Measurements from ENCODE around the gene UBASH3B.

Gene UBASH3B

GRCh38 chr11:122656631-122657101 lies 1.1 kb downstream of the UBASH3B start:
- peak overlapping the region; percentile 78 for H3K4me2 ChIP-seq (ENCODE audit: low read depth, low read length, poor library complexity, severe bottlenecking)
- H3K36me3 ChIP-seq (ENCODE audit: insufficient read depth, low read length), result no peaks in the 10 kb centered on the region
- peaks cover 77% of the 10 kb centered on the region for H3K79me2 ChIP-seq (ENCODE audit: insufficient read depth, low read length)
- H3K9ac ChIP-seq (ENCODE audit: low read depth, low read length, poor library complexity, severe bottlenecking), result peak overlapping the region; percentile 96
- H3F3A ChIP-seq (ENCODE audit: low read depth), result no peaks in the 10 kb centered on the region
- no peaks in the 10 kb centered on the region for H3K9me2 ChIP-seq (replicated peaks; ENCODE audit: low read depth, low read length)
- H3K4me3 ChIP-seq (ENCODE audit: low read length, poor library complexity, severe bottlenecking), result peak overlapping the region; percentile 89
- H2AFZ ChIP-seq (ENCODE audit: low read length), result peak overlapping the region; percentile 16; the same call in 1 of the 2 replicates
- H3K27me3 ChIP-seq (ENCODE audit: insufficient read depth, low read length, poor library complexity, severe bottlenecking), result peaks cover 10% of the 10 kb centered on the region
- H3K9me3 ChIP-seq (ENCODE audit: insufficient read depth, low read depth, low read length), result no peaks in the 10 kb centered on the region
- peak; percentile 31 for TF ChIP-seq CTCF (conservative IDR thresholded peaks at IDR 0.05; ENCODE audit: low read length)
- TF ChIP-seq EZH2phosphoT487 (IDR thresholded peaks at IDR 0.05; ENCODE audit: borderline replicate concordance), result no peak
- H3K4me1 ChIP-seq (ENCODE audit: insufficient read depth, low read length, poor library complexity, severe bottlenecking), result peaks cover 62% of the 10 kb centered on the region
- peaks cover 44% of the 10 kb centered on the region for H4K20me1 ChIP-seq (ENCODE audit: insufficient read depth, low read length, poor library complexity, severe bottlenecking)

GRCh38 chr11:122659676-122660554 lies 4.4 kb downstream of the UBASH3B start:
- H3K9me2 ChIP-seq (replicated peaks; ENCODE audit: low read depth, low read length), result no peaks in the 10 kb centered on the region
- H3K79me2 ChIP-seq (ENCODE audit: insufficient read depth, low read length), result peaks cover 100% of the 10 kb centered on the region
- peak overlapping the region; percentile 96 for H3K9ac ChIP-seq (ENCODE audit: low read depth, low read length, poor library complexity, severe bottlenecking)
- no peak for TF ChIP-seq CTCF (conservative IDR thresholded peaks at IDR 0.05; ENCODE audit: low read length)
- TF ChIP-seq EZH2phosphoT487 (IDR thresholded peaks at IDR 0.05; ENCODE audit: borderline replicate concordance), result no peak
- H4K20me1 ChIP-seq (ENCODE audit: insufficient read depth, low read length, poor library complexity, severe bottlenecking), result peaks cover 44% of the 10 kb centered on the region
- no peaks in the 10 kb centered on the region for H3K9me3 ChIP-seq (ENCODE audit: insufficient read depth, low read depth, low read length)
- peak overlapping the region; percentile 89 for H3K4me3 ChIP-seq (ENCODE audit: low read length, poor library complexity, severe bottlenecking)
- peaks cover 77% of the 10 kb centered on the region for H3K4me1 ChIP-seq (ENCODE audit: insufficient read depth, low read length, poor library complexity, severe bottlenecking)
- H3K4me2 ChIP-seq (ENCODE audit: low read depth, low read length, poor library complexity, severe bottlenecking), result peak overlapping the region; percentile 78
- no peaks in the 10 kb centered on the region; the same call in 1 of the 2 replicates for H3K36me3 ChIP-seq (ENCODE audit: insufficient read depth, low read length)
- H2AFZ ChIP-seq (ENCODE audit: low read length), result no peak overlapping the region
- no peaks in the 10 kb centered on the region for H3F3A ChIP-seq (ENCODE audit: low read depth)
- peaks cover 10% of the 10 kb centered on the region for H3K27me3 ChIP-seq (ENCODE audit: insufficient read depth, low read length, poor library complexity, severe bottlenecking)

DNA sequence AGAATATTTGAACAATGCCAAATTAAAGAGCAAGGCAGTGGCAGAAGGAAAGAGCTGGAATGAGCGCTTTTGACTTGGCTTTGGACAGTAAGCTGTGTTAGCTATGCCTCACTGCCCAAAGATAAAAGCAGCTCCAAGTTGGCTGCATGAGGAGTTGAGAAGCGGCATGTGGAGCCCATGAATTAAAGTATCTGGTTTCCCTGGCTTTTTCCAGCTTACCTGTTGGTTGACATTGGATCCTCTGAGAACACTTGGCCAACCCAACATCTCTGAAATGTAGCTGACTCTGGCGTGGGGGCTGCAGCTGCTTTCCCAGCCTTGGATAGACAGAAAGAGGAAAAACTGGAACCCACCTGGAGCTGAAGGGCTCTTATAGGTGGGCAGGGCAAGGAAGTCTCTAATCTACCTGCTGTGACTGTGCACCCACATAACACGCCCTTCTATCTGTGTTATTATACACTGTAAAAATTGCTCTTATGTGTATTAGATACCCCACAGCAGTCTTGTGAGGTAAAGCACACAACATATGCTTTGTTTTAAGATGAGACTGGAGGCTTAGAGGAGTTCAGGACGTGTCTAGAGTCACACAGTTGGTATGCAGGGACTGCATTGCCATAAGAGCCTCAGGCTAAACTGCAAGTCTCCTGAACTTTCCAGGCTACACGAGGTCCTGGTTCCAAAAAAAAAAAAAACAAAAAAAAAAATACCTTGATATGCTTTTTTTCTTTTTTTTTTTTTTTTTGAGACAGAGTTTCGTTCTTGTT lies 5.8 kb downstream of the UBASH3B start:
- H3K4me1 ChIP-seq (ENCODE audit: insufficient read depth, low read length, poor library complexity, severe bottlenecking), result peaks cover 82% of the 10 kb centered on the region
- H3K4me2 ChIP-seq (ENCODE audit: low read depth, low read length, poor library complexity, severe bottlenecking), result peak overlapping the region; percentile 78
- TF ChIP-seq CTCF (conservative IDR thresholded peaks at IDR 0.05; ENCODE audit: low read length), result no peak
- no peak for TF ChIP-seq EZH2phosphoT487 (IDR thresholded peaks at IDR 0.05; ENCODE audit: borderline replicate concordance)

More for the DNA sequence above, 5.8 kb downstream of the UBASH3B start:
- Histone ChIP-seq H4K20me1 (ENCODE audit: insufficient read depth, low read length, poor library complexity, severe bottlenecking) (peaks cover 44% of the 10 kb centered on the region), H3K4me3 (ENCODE audit: low read length, poor library complexity, severe bottlenecking) (peak overlapping the region; percentile 89), H3K27me3 (ENCODE audit: insufficient read depth, low read length, poor library complexity, severe bottlenecking) (peaks cover 3% of the 10 kb centered on the region), H3K36me3 (ENCODE audit: insufficient read depth, low read length) (peaks cover 7% of the 10 kb centered on the region; the same call in 1 of the 2 replicates), H3K9ac (ENCODE audit: low read depth, low read length, poor library complexity, severe bottlenecking) (peak overlapping the region; percentile 96), H3K9me2 (replicated peaks; ENCODE audit: low read depth, low read length) (no peaks in the 10 kb centered on the region), H3F3A (ENCODE audit: low read depth) (no peaks in the 10 kb centered on the region), H2AFZ (ENCODE audit: low read length) (no peak overlapping the region), H3K9me3 (ENCODE audit: insufficient read depth, low read depth, low read length) (no peaks in the 10 kb centered on the region), H3K79me2 (ENCODE audit: insufficient read depth, low read length) (peaks cover 100% of the 10 kb centered on the region)
